ENCODE measurements around the gene AKNAD1. TPM values are rescaled to one million over a fixed set of nuclear protein-coding genes. Genes with fewer than 3 reads are reported as not detected.

AKNAD1 gene
- total and polyA plus RNA-seq, 2 of the 4 experiments (the other 2 are of a cell fraction), result 0.07 to 0.18 TPM

DNA sequence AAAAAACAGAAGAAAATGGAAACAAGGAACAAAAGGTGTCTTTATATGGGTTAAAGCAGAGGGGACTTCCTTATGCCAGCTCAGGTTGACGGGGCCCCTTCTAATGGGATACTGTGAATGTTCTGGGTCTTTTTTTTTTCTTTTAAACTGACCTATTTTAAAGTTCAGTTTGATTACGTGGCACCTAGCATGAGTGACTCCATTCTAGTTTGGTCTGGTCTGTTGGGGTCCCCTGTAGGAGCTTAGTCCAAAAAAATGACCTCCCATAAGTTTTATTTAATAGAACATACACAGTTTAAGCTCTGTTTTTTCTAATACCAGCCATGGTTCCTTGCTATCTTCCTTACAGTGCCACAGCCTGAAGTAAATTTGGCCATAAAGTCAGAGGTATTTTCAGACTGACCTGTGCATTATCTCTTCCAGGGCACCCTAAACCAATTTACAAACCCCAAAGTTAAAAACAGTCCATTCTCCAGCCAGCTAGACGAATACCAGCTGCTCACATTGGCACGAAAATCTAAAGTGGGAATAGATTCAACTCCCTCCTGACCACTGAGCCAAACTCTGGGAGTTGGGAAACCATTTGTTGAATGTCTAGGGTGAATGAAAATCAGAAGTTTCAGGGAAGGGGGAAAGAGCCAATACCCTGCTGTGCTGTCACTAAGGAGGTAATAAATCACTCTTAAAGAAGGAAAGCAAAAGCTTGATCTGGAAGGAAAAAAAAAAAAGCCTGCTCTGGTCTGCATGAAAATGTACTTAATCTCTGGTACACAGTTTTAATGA lies 42.4 kb downstream of the AKNAD1 start:
- in situ Hi-C loops (cut with MboI; ENCODE audit: low sequenced_read_pairs), result no loop called here
- Histone ChIP-seq H2BK15ac (ENCODE audit: low read depth, low read length) (peak overlapping the region; percentile 51; the same call in 1 of the 3 replicates), H3K27ac (ENCODE audit: insufficient read depth, low read length) (peak overlapping the region; percentile 28; the same call in 1 of the 2 replicates), H2AK9ac (replicated peaks; ENCODE audit: low read depth, low read length, poor library complexity) (no peak overlapping the region), H3K36me3 (ENCODE audit: control insufficient read depth, insufficient read depth, low read length) (peaks cover 7% of the 10 kb centered on the region), H3K79me1 (ENCODE audit: low read depth in 1 of 2, low read length in 2 of 2) (no peaks in the 10 kb centered on the region), H2AK5ac (ENCODE audit: low read depth, low read length) (peak overlapping the region; percentile 13; the same call in 1 of the 2 replicates), H3K18ac (ENCODE audit: low read depth, low read length) (peak overlapping the region; percentile 6), H3K9ac (ENCODE audit: low read depth, low read length) (no peak overlapping the region), H3K4ac (ENCODE audit: low read depth, low read length) (peak overlapping the region; percentile 18; the same call in 1 of the 2 replicates), H2BK5ac (ENCODE audit: low read depth, low read length, poor library complexity, severe bottlenecking) (no peak overlapping the region), H3K27me3 (ENCODE audit: control insufficient read depth, insufficient read depth, low read length) (no peaks in the 10 kb centered on the region), H3K4me2 (ENCODE audit: low read depth, low read length) (peak overlapping the region; percentile 10; the same call in 1 of the 2 replicates), H4K91ac (ENCODE audit: insufficient read depth, low read depth, low read length) (no peak overlapping the region), H4K20me1 (ENCODE audit: insufficient read depth, low read length) (no peaks in the 10 kb centered on the region), H3K9me1 (ENCODE audit: insufficient read depth, low read length) (peaks cover 3% of the 10 kb centered on the region; the same call in 1 of the 2 replicates), H3K14ac (replicated peaks; ENCODE audit: low read depth, low read length) (no peak overlapping the region), H3K23ac (ENCODE audit: low read depth, low read length) (no peak overlapping the region), H3K56ac (ENCODE audit: extremely low read depth, insufficient read depth, low read length) (no peak overlapping the region), H4K5ac (ENCODE audit: low read depth, low read length) (no peak overlapping the region), H4K8ac (ENCODE audit: low read depth in 2 of 2, low read length in 2 of 2) (peak overlapping the region in 1 of 2 experiments; percentile 54; a peak in 1 of 4 replicates), H3K9me3 (ENCODE audit: control insufficient read depth, insufficient read depth, low read length) (no peaks in the 10 kb centered on the region), H3K4me3 (ENCODE audit: insufficient read depth, low read depth, low read length) (no peak overlapping the region), H2BK20ac (ENCODE audit: low read depth, low read length) (no peak overlapping the region), H2BK120ac (ENCODE audit: low read depth, low read length) (peak overlapping the region; percentile 16; the same call in 1 of the 2 replicates), H2AFZ (replicated peaks; ENCODE audit: low read length, poor library complexity) (peak overlapping the region; percentile 18), H3K4me1 (ENCODE audit: control insufficient read depth, insufficient read depth, low read length) (peaks cover 12% of the 10 kb centered on the region)
- intact Hi-C loops (cut with micrococcal nuclease), result no loop called here
- WGBS, 2 experiments (ENCODE audit: extremely low coverage in 2 of 2, insufficient read length in 1 of 2), result no CpG with 5 or more reads among the region's 4 CpGs
- no TSS peak for BruUV-seq (replicated peaks)
- ATAC-seq (ENCODE audit: low read depth) (no peak), DNase-seq (peak; percentile 38)
- CTCF ChIA-PET, result interaction anchor here (1.5 kb wide), 1 partner anchor 14 kb away, joined by 5 read pairs; no protein-coding TSS in a partner anchor
- POLR2A ChIA-PET (ENCODE audit: unreplicated experiment), result no interaction called here
- TF ChIP-seq RAD21 (IDR thresholded peaks at IDR 0.05; ENCODE audit: low read length), result no peak
- TF ChIP-seq, protein P1, sequence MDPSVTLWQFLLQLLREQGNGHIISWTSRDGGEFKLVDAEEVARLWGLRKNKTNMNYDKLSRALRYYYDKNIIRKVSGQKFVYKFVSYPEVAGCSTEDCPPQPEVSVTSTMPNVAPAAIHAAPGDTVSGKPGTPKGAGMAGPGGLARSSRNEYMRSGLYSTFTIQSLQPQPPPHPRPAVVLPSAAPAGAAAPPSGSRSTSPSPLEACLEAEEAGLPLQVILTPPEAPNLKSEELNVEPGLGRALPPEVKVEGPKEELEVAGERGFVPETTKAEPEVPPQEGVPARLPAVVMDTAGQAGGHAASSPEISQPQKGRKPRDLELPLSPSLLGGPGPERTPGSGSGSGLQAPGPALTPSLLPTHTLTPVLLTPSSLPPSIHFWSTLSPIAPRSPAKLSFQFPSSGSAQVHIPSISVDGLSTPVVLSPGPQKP (IDR thresholded peaks at IDR 0.05; ENCODE audit: borderline replicate concordance, low read depth, low read length), result no peak
- TF ChIP-seq, protein P2, sequence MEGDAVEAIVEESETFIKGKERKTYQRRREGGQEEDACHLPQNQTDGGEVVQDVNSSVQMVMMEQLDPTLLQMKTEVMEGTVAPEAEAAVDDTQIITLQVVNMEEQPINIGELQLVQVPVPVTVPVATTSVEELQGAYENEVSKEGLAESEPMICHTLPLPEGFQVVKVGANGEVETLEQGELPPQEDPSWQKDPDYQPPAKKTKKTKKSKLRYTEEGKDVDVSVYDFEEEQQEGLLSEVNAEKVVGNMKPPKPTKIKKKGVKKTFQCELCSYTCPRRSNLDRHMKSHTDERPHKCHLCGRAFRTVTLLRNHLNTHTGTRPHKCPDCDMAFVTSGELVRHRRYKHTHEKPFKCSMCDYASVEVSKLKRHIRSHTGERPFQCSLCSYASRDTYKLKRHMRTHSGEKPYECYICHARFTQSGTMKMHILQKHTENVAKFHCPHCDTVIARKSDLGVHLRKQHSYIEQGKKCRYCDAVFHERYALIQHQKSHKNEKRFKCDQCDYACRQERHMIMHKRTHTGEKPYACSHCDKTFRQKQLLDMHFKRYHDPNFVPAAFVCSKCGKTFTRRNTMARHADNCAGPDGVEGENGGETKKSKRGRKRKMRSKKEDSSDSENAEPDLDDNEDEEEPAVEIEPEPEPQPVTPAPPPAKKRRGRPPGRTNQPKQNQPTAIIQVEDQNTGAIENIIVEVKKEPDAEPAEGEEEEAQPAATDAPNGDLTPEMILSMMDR (conservative IDR thresholded peaks at IDR 0.05; ENCODE audit: low read depth, low read length), result no peak
- no peak for TF ChIP-seq SMC3 (IDR thresholded peaks at IDR 0.05; ENCODE audit: low read depth, low read length)
- no peak for TF ChIP-seq CEBPB (IDR thresholded peaks at IDR 0.05; ENCODE audit: low read depth, low read length)
- dilution Hi-C loops (cut with HindIII; ENCODE audit: low sequenced_read_pairs, unreplicated experiment), result no loop called here

Data from IMR-90 (cell line).